GM18909 (cell line): ENCODE results near the gene HOXA1.

Experiments used
- ATAC-seq: cut with Tn5 transposase; IDR thresholded peaks from one replicate; pipeline ENCODE4 v1.9.1; 2021; ENCODE audit warnings: mild to moderate bottlenecking; ENCODE audit not compliant: unreplicated experiment, poor library complexity

Gene HOXA1

GRCh38 chr7:27132978-27133377, 37.2 kb upstream of the HOXA1 start:
- no peak for ATAC-seq

- no peak for ATAC-seq
Measured at GRCh38 chr7:27132214-27132613, 36.4 kb upstream of the HOXA1 start.

- ATAC-seq = no peak
Measured at GRCh38 chr7:27131390-27131819, 35.6 kb upstream of the HOXA1 start.

- no peak for ATAC-seq
Measured at GRCh38 chr7:27130540-27131389, 35.0 kb upstream of the HOXA1 start, which contains the start of gene HOXA4. TSS of gene HOXA4 (minus strand) at chr7:27130757. CDS start at chr7:27130733, 24 bp downstream.

GRCh38 chr7:27129729-27130539, 34.1 kb upstream of the HOXA1 start:
- no peak for ATAC-seq

GRCh38 chr7:27128776-27129728, 33.3 kb upstream of the HOXA1 start:
- no peak for ATAC-seq

GRCh38 chr7:27128034-27128433, 32.2 kb upstream of the HOXA1 start:
- no peak for ATAC-seq

- no peak for ATAC-seq
Measured at GRCh38 chr7:27126596-27127327, 31.0 kb upstream of the HOXA1 start.

- no peak for ATAC-seq
Measured at GRCh38 chr7:27125986-27126394, 30.2 kb upstream of the HOXA1 start.

- ATAC-seq = no peak
Measured at GRCh38 chr7:27124902-27125689, 29.3 kb upstream of the HOXA1 start.

- no peak for ATAC-seq
Measured at GRCh38 chr7:27124096-27124901, 28.5 kb upstream of the HOXA1 start.

GRCh38 chr7:27123477-27124053, 27.8 kb upstream of the HOXA1 start:
- ATAC-seq = no peak

GRCh38 chr7:27123007-27123476, 27.2 kb upstream of the HOXA1 start:
- no peak for ATAC-seq

GRCh38 chr7:27122077-27122910, 26.5 kb upstream of the HOXA1 start:
- no peak for ATAC-seq

GRCh38 chr7:27121684-27122076, 25.9 kb upstream of the HOXA1 start:
- ATAC-seq = no peak

- no peak for ATAC-seq
Measured at GRCh38 chr7:27119412-27119911, 23.7 kb upstream of the HOXA1 start.
